ENCODE results near the gene QSOX1.

GRCh38 chr1:180235502-180236239 lies 81.0 kb downstream of the QSOX1 start:
- TF ChIP-seq NFIC (IDR thresholded peaks at IDR 0.05) (no peak), KLF6 (CRISPR knock-in tag; IDR thresholded peaks at IDR 0.05; ENCODE audit: borderline replicate concordance) (no peak), SP1 (CRISPR knock-in tag; IDR thresholded peaks at IDR 0.05) (no peak), CHD2 (IDR thresholded peaks at IDR 0.05; ENCODE audit: low read depth, low read length) (no peak), ZNF518B (CRISPR knock-in tag; IDR thresholded peaks at IDR 0.05) (no peak), GATAD2B (IDR thresholded peaks at IDR 0.05; ENCODE audit: borderline replicate concordance) (no peak), ZBTB7A (IDR thresholded peaks at IDR 0.05; ENCODE audit: borderline replicate concordance, control insufficient read depth, low read depth, low read length) (no peak), CTCF (IDR thresholded peaks at IDR 0.05 in 2 of 3, conservative IDR thresholded peaks at IDR 0.05 in 1 of 3; ENCODE audit: insufficient read depth in 2 of 3, low read depth in 1 of 3, low read length in 3 of 3) (no peak), ETV5 (CRISPR knock-in tag; IDR thresholded peaks at IDR 0.05; ENCODE audit: low read depth) (no peak), POLR2AphosphoS5 (IDR thresholded peaks at IDR 0.05; ENCODE audit: control insufficient read depth, insufficient read depth, low read depth, low read length) (no peak), KDM5B (IDR thresholded peaks at IDR 0.05; ENCODE audit: insufficient replicate concordance, low read depth, low read length) (no peak), ZBTB8A (IDR thresholded peaks at IDR 0.05; ENCODE audit: partially characterized antibody) (no peak), BRF2 (IDR thresholded peaks at IDR 0.05; ENCODE audit: borderline replicate concordance, insufficient read depth, insufficient read length) (no peak), JUNB (CRISPR knock-in tag; conservative IDR thresholded peaks at IDR 0.05) (no peak)

All from K562 (cell line).